Epithelial cell of proximal tubule (primary cell): Measurements from ENCODE around the gene DNAH14. TPM values are rescaled to one million over a fixed set of nuclear protein-coding genes. Genes with fewer than 3 reads are reported as not detected.
A peak's percentile ranks its signal among the peaks of the same experiment; 100 is the strongest.

Experiments
- DNase-seq: peaks from one replicate; pipeline ENCODE4 v3.0.0-alpha.2; 2011; ENCODE audit warnings: low read depth
- H3K4me3 ChIP-seq: 2 replicates; pipeline ENCODE4 v1.5.1; 2011; ENCODE audit warnings: low read depth, mild to moderate bottlenecking, low read length
- total RNA-seq: library from RNA; depleted of rRNA; stranded (reverse); fragments of >200 nt; gene quantifications from 2 replicates; pipeline ENCODE4 v1.2.3, GENCODE V29; 2015
- TF ChIP-seq, protein P1 (sequence below): conservative IDR thresholded peaks from 2 replicates; pipeline ENCODE4 v1.5.1; 2012; ENCODE audit warnings: low read depth, mild to moderate bottlenecking, low read length

DNAH14 gene
- total RNA-seq, 1 donor from 2014 or later, result 20.8 TPM

- TF ChIP-seq, protein P1, sequence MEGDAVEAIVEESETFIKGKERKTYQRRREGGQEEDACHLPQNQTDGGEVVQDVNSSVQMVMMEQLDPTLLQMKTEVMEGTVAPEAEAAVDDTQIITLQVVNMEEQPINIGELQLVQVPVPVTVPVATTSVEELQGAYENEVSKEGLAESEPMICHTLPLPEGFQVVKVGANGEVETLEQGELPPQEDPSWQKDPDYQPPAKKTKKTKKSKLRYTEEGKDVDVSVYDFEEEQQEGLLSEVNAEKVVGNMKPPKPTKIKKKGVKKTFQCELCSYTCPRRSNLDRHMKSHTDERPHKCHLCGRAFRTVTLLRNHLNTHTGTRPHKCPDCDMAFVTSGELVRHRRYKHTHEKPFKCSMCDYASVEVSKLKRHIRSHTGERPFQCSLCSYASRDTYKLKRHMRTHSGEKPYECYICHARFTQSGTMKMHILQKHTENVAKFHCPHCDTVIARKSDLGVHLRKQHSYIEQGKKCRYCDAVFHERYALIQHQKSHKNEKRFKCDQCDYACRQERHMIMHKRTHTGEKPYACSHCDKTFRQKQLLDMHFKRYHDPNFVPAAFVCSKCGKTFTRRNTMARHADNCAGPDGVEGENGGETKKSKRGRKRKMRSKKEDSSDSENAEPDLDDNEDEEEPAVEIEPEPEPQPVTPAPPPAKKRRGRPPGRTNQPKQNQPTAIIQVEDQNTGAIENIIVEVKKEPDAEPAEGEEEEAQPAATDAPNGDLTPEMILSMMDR, result no peak
- no peak overlapping the region for H3K4me3 ChIP-seq
- no peak for DNase-seq
Observed at GRCh38 chr1:225422031-225422605, 492.6 kb downstream of the DNAH14 start.

- TF ChIP-seq, protein P1, result no peak
- H3K4me3 ChIP-seq, result no peak overlapping the region
- no peak for DNase-seq
Observed at GRCh38 chr1:225422795-225423517, 493.5 kb downstream of the DNAH14 start.

DNA sequence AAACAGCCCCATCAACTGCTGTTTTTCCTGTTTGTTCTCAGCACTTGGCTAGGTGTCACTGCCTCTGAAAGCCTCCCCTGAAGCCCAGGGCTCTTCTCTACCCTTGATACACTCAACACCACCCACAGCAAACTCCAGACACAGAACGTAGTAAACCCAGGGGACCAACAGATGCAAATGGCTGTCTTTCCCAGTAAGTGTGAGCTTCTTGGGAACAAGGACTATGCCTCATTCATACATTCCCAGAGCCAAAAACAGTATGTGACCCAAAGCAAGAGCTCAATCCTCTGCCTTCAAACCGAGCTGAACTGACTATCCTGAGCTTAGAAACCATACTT, 494.0 kb downstream of the DNAH14 start:
- TF ChIP-seq, protein P1, result no peak
- H3K4me3 ChIP-seq, result peak overlapping the region; percentile 1
- DNase-seq, result no peak

- TF ChIP-seq, protein P1, result no peak
- DNase-seq, result no peak
- peak overlapping the region; percentile 86 for H3K4me3 ChIP-seq
Observed at GRCh38 chr1:225424562-225425200, 495.2 kb downstream of the DNAH14 start.

GRCh38 chr1:225425201-225425786, 495.8 kb downstream of the DNAH14 start:
- DNase-seq, result no peak
- peak overlapping the region; percentile 86 for H3K4me3 ChIP-seq
- TF ChIP-seq, protein P1, result no peak

- TF ChIP-seq, protein P1, result no peak
- peak overlapping the region; percentile 86 for H3K4me3 ChIP-seq
- no peak for DNase-seq
Observed at GRCh38 chr1:225426395-225427234, 497.1 kb downstream of the DNAH14 start.
